GM19099 (cell line): ENCODE results near the gene WFIKKN1.

Experiments
- POLR2A ChIP-seq: IDR thresholded peaks from 3 replicates; pipeline ENCODE4 v1.6.1; 2011; ENCODE audit warnings: low read depth; ENCODE audit not compliant: insufficient read length; ENCODE audit errors: extremely low read depth

Gene WFIKKN1

DNA sequence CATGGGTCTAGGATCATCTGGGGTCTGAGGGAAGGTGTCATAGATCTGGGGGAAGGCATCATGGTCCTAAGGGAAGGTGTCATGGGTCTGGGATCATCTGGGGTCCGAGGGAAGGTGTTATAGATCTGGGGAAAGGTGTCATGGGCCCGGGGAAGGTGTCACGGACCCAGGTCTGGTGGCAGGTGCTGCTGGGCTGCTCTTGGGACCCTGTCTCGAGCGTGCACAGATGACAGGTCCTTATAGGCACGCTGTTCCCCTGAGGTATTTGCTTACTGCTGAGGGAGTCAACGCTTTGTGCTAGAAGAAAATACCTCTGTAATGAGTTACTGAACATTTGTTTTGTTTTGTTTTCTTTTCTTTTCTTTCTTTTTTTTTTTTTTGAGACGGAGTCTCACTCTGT, 39.6 kb upstream of the WFIKKN1 start:
- no peak for TF ChIP-seq POLR2A

DNA sequence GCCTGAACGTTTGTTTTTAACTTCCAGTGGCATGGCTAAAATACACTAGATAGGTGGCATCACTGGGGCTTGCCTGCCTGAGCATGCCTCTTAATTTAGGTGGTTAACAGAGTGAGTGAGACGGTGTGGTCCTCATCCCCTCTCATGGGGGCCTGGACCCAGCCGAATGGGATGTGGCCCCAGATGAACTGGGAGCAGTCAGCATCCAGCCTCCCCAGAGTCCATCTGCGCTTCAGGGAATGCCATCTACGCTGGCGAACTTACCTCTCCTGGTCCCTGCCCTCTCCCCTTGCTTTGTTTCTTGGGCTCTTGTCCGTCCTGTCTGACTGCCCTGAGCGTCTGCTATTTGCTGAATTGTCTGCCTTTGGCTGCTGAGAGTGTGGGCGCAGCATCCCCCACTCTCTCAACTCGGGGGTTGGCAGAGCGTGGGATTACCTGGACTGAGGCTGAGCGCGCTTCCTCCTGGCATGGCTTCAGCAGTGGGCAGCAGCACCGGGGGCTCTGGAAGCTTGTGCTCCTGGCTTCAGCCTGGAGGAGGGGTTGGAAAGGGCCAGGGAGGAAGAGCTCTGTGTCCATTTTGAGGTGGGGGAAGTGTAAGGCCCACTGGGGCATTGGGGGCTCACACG, 38.8 kb upstream of the WFIKKN1 start:
- no peak for TF ChIP-seq POLR2A

- TF ChIP-seq POLR2A, result no peak
Measured at GRCh38 chr16:592518-593306, 38.1 kb upstream of the WFIKKN1 start.

DNA sequence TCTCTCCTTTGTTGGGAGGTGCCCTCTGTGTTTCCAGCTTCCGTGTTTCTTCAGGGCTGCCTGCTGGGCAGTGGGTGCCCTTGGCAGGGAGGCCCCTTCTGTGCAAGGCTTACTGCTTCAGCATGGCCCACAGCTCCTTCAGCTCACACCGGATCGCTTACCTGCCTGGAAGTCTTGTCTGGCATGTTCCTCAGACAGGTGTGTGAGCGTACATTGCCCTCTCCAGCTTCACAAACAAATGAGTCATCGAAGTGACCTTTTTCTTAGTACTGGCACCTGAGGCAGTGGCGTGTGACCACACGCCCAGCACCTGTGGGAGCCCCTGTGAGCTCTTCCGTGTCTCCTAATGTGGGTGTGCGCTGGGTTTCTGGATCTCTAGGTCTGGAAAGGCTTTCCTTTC, 37.4 kb upstream of the WFIKKN1 start:
- no peak for TF ChIP-seq POLR2A

DNA sequence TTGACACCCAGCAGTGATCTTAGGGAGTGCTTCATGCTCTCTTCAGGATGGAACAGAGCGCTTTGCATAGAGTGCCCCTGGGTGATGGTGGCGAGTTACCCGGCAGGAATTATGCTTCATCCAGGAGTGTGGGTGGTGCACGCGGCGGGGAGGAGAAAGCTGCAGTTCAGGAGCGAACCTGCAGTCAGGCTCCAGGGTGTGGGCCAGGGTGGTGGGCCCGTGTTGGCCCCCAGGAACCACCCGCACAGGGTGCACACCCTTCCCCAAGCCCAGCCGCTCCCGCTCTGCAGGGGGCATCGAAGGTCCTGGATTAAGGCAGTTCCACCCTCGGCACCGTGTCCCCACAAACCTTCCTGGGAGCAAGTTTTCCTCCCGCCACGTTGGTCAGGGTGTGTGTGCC, 37.0 kb upstream of the WFIKKN1 start:
- TF ChIP-seq POLR2A, result no peak

- no peak for TF ChIP-seq POLR2A
Measured at GRCh38 chr16:595094-595528, 35.7 kb upstream of the WFIKKN1 start.

DNA sequence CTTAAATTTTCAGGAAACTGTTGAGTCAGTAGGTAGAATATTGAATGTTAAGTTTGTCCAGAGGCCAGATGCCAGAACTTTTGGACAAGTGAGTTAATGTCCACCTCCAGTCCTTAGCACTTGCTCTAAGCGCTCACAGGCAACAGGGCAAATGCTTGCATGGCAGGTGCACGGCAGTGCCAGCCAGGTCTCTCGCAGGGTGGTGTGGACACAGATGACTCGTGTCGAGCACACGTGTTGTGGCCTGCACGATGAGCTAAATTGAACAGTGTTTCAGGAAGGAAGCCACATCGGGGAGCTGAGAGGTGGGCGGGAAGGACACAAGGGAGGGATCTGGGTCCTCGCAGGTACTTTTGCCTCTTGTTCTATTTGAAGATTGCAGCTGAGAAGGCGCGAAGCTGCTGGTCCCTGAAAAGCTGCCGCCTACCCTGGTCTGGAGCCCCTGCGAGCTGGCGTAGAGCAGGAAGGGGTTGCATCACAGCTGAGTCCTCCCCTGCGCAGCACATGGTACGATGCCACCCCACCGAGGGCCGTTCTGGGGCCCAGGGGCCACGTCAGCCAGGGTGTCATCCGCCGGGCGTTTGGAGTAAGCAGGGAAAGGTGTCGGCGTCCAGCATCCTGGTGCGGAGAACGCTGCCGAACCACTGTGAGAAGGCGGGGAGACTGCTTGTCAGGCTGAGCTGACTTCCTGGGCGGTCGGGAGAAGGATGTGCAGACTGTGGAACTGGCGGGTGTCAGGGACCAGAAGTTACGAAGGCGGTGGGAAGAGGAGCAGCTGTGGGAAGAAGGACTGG, 34.6 kb upstream of the WFIKKN1 start:
- TF ChIP-seq POLR2A, result no peak

DNA sequence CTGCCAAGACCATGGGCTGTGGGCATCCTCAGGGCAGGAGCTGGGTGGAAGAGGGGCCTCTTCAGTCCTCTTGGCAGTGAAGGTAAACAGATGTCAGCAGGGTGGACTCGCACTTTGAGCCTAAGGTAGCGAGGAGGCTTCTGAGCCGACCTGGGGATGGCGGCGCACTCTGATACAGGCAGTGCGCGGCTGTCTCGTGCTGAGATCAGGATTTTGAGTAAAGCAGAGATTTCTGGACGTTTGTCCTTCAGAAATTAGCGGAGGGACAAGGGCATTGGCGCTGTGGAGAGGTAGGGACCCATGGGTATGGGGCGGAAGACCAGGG, 34.1 kb upstream of the WFIKKN1 start:
- TF ChIP-seq POLR2A, result no peak

- no peak for TF ChIP-seq POLR2A
Measured at GRCh38 chr16:598823-599739, 31.7 kb upstream of the WFIKKN1 start.

DNA sequence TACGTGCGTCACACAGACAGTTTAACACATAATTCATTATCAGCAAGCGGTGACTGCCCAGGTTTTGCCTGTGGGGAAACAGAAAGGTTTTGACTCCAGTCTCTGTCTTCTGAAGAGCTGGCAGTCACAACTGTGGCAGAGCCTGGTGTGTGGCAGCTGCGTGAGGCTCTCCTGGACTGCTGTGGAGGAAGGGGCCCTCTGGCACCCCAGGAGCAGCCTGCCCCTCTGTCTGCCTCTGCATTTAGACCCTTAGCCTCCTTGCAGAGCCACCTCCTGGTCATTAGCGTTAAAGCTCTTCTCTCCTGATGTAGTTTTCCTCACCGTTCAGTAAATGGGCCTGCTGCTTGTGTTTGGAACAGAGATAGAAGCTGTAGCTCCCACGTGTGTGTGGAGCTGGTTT, 30.0 kb upstream of the WFIKKN1 start:
- no peak for TF ChIP-seq POLR2A

GRCh38 chr16:603933-604332, 26.9 kb upstream of the WFIKKN1 start:
- TF ChIP-seq POLR2A, result no peak

- TF ChIP-seq POLR2A, result no peak
Measured at GRCh38 chr16:606656-607307, 24.0 kb upstream of the WFIKKN1 start.

- TF ChIP-seq POLR2A, result no peak
Measured at GRCh38 chr16:608019-608418, 22.8 kb upstream of the WFIKKN1 start.

DNA sequence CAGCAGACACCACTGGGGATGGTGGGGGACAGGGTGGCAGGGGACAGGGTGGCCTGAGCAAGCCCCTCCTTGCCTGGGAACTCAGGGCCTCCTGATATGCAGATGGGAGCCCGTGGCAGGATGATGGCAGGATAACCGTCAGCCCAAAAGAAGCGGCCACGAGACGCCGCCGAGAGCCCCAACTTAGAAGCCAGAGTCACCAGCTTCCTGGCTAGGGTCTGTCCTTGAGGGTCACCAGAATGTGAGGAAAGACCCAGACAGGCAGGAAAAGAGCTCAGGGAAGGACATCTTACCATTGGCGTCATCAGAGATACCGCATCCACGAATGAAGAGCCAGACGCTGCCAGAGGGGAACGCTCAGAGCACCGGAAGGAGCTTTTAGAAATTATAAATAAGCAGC, 21.5 kb upstream of the WFIKKN1 start:
- no peak for TF ChIP-seq POLR2A
